Liver (tissue), 9 donors: Measurements from ENCODE around the gene ERBB4. TPM values are rescaled to one million over a fixed set of nuclear protein-coding genes. Genes with fewer than 3 reads are reported as not detected.

Experiments
- DNase-seq: peaks from one replicate; pipeline ENCODE4 v3.0.0-alpha.2; 2017; ENCODE audit warnings: low spot score
- H3K27ac ChIP-seq, 2 donors: one replicate each; pipeline ENCODE4 v1.7.0; 2013; ENCODE audit warnings: inconsistent platforms in 2 of 2, low read length in 2 of 2, control low read depth in 1 of 2, low read depth in 1 of 2, mild to moderate bottlenecking in 1 of 2
- H3K27me3 ChIP-seq, 4 donors: one replicate each; pipeline versions ENCODE4 v1.6.1 to v1.7.0; 2013; ENCODE audit warnings: low read length in 3 of 4, inconsistent platforms in 1 of 4, mild to moderate bottlenecking in 1 of 4, moderate library complexity in 1 of 4; ENCODE audit not compliant: control insufficient read depth in 4 of 4, insufficient read depth in 4 of 4
- H3K36me3 ChIP-seq, 4 donors: one replicate each; pipeline versions ENCODE4 v1.6.1 to v1.7.0; 2013; ENCODE audit warnings: low read length in 3 of 4, mild to moderate bottlenecking in 3 of 4, low read depth in 1 of 4, moderate library complexity in 1 of 4; ENCODE audit not compliant: control insufficient read depth in 4 of 4, insufficient read depth in 3 of 4
- H3K4me1 ChIP-seq, 4 donors: one replicate each; pipeline versions ENCODE4 v1.6.1 to v1.7.0; 2013; ENCODE audit warnings: low read length in 3 of 4, mild to moderate bottlenecking in 3 of 4, moderate library complexity in 1 of 4; ENCODE audit not compliant: control insufficient read depth in 4 of 4, insufficient read depth in 4 of 4
- H3K4me3 ChIP-seq, 3 donors: one replicate each; pipeline versions ENCODE4 v1.6.1 to v1.7.0; 2013; ENCODE audit warnings: low read length in 3 of 3, control low read depth in 1 of 3, low read depth in 1 of 3, mild to moderate bottlenecking in 1 of 3
- H3K9ac ChIP-seq, 2 donors: one replicate each; pipeline ENCODE4 v1.7.0; 2013; ENCODE audit warnings: low read length in 2 of 2, mild to moderate bottlenecking in 2 of 2, moderate library complexity in 2 of 2, control low read depth in 1 of 2, low read depth in 1 of 2
- H3K9me3 ChIP-seq, 4 donors: one replicate each; pipeline versions ENCODE4 v1.6.1 to v1.7.0; 2013; ENCODE audit warnings: low read length in 3 of 4; ENCODE audit not compliant: control insufficient read depth in 4 of 4
- CTCF ChIP-seq: fragments of 150-350 bp; IDR thresholded peaks from 2 replicates; pipeline ENCODE4 v1.5.1; 2017; ENCODE audit warnings: improper control_type of control experiment, low read depth, low read length; ENCODE audit not compliant: missing input control
- EGR1 ChIP-seq, 2 donors: IDR thresholded peaks; 2 replicates each; pipeline ENCODE4 v1.6.1; 2016 to 2018; ENCODE audit warnings: antibody characterized with exemption in 2 of 2, low read depth in 2 of 2
- FOXA1 ChIP-seq: IDR thresholded peaks from 2 replicates; pipeline ENCODE4 v1.6.1; 2016; ENCODE audit warnings: antibody characterized with exemption
- FOXA2 ChIP-seq: IDR thresholded peaks from 2 replicates; pipeline ENCODE4 v1.6.1; 2016; ENCODE audit warnings: antibody characterized with exemption
- GABPA ChIP-seq, 2 donors: IDR thresholded peaks in 1 of 2; conservative IDR thresholded peaks in 1 of 2; 2 replicates each; pipeline ENCODE4 v1.6.1; 2016; ENCODE audit warnings: antibody characterized with exemption in 2 of 2, mild to moderate bottlenecking in 1 of 2, moderate library complexity in 1 of 2
- HNF4A ChIP-seq, 2 donors: conservative IDR thresholded peaks; 2 replicates each; pipeline ENCODE4 v1.6.1; 2016; ENCODE audit warnings: antibody characterized with exemption in 2 of 2, mild to moderate bottlenecking in 2 of 2
- HNF4G ChIP-seq: IDR thresholded peaks from 2 replicates; pipeline ENCODE4 v1.6.1; 2016; ENCODE audit warnings: antibody characterized with exemption
- JUND ChIP-seq, 2 donors: IDR thresholded peaks; 2 replicates each; pipeline ENCODE4 v1.6.1; 2016; ENCODE audit warnings: antibody characterized with exemption in 2 of 2
- NR2F2 ChIP-seq: IDR thresholded peaks from 2 replicates; pipeline ENCODE4 v1.6.1; 2016; ENCODE audit warnings: antibody characterized with exemption
- RAD21 ChIP-seq, 2 donors: IDR thresholded peaks; 2 replicates each; pipeline ENCODE4 v1.6.1; 2016; ENCODE audit warnings: antibody characterized with exemption in 2 of 2, mild to moderate bottlenecking in 2 of 2
- RXRA ChIP-seq, 2 donors: IDR thresholded peaks; 2 replicates each; pipeline ENCODE4 v1.6.1; 2017 to 2018; ENCODE audit warnings: antibody characterized with exemption in 2 of 2, mild to moderate bottlenecking in 1 of 2
- SP1 ChIP-seq: IDR thresholded peaks from 2 replicates; pipeline ENCODE4 v1.6.1; 2018; ENCODE audit warnings: antibody characterized with exemption, mild to moderate bottlenecking
- TAF1 ChIP-seq: conservative IDR thresholded peaks from 2 replicates; pipeline ENCODE4 v1.6.1; 2016; ENCODE audit warnings: antibody characterized with exemption, mild to moderate bottlenecking
- YY1 ChIP-seq: IDR thresholded peaks from 2 replicates; pipeline ENCODE4 v1.6.1; 2016; ENCODE audit warnings: antibody characterized with exemption, mild to moderate bottlenecking
- ZBTB33 ChIP-seq: IDR thresholded peaks from 2 replicates; pipeline ENCODE4 v1.6.1; 2016; ENCODE audit warnings: antibody characterized with exemption
- WGBS: extraction: QIAGEN DNeasy Blood & Tissue Kit; methylation state at CpG from one replicate; pipeline ENCODE4 v1.1.7; 2013; 5-methylcytosine and 5-hydroxymethylcytosine counted together
- polyA plus RNA-seq, 2 donors: library from polyadenylated mRNA; stranded (reverse) in 1 of 2; unstranded in 1 of 2; fragments of 200-250 nt in 1 of 2; fragments of >200 nt in 1 of 2; fragmentation: Nextera tagmentation in 1 of 2; extraction: Ambion mirVana in 1 of 2; gene quantifications; one replicate each; pipeline versions ENCODE4 v1.2.1 to v1.2.3, GENCODE V29; 2013 to 2015
- total RNA-seq, 2 donors: library from RNA; depleted of rRNA; stranded (reverse); fragments of >200 nt; gene quantifications; one replicate each; pipeline ENCODE4 v1.2.3, GENCODE V29; 2014
- TF ChIP-seq, protein P1 (sequence below): IDR thresholded peaks from 2 replicates; pipeline ENCODE4 v1.6.1; 2016; ENCODE audit warnings: antibody characterized with exemption
- TF ChIP-seq, protein P2 (sequence below): IDR thresholded peaks from 2 replicates; pipeline ENCODE4 v1.6.1; 2016; ENCODE audit warnings: antibody characterized with exemption
- donor health status: healthy.
- donor health status: healthy.
- donor health status: healthy.
- donor health status: healthy.
- donor health status: healthy.

The ERBB4 gene
- total and polyA plus RNA-seq, 4 donors, result 0.03 to 0.42 TPM; not detected in 2

- 80% methylated on average over 2 of the region's 2 CpGs for WGBS
- no peak for TF ChIP-seq GABPA (IDR thresholded peaks at IDR 0.05 in 1 of 2, conservative IDR thresholded peaks at IDR 0.05 in 1 of 2)
- no peak for TF ChIP-seq RXRA (IDR thresholded peaks at IDR 0.05)
- TF ChIP-seq FOXA1, result no peak
- TF ChIP-seq YY1, result no peak
- no peak for TF ChIP-seq NR2F2
- TF ChIP-seq RAD21 (IDR thresholded peaks at IDR 0.05), result no peak
- no peak for TF ChIP-seq TAF1
- no peak for TF ChIP-seq JUND (IDR thresholded peaks at IDR 0.05)
- TF ChIP-seq FOXA2, result no peak
- TF ChIP-seq CTCF, result no peak
- no peak for TF ChIP-seq EGR1 (IDR thresholded peaks at IDR 0.05; ENCODE audit: low read depth in 2 of 2)
- TF ChIP-seq HNF4G, result no peak
- TF ChIP-seq SP1, result no peak
- TF ChIP-seq HNF4A (conservative IDR thresholded peaks at IDR 0.05), result no peak
- TF ChIP-seq, protein P1, sequence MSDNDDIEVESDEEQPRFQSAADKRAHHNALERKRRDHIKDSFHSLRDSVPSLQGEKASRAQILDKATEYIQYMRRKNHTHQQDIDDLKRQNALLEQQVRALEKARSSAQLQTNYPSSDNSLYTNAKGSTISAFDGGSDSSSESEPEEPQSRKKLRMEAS, result no peak
- TF ChIP-seq, protein P2, sequence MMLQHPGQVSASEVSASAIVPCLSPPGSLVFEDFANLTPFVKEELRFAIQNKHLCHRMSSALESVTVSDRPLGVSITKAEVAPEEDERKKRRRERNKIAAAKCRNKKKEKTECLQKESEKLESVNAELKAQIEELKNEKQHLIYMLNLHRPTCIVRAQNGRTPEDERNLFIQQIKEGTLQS, result no peak
- Histone ChIP-seq H3K4me3 (no peak overlapping the region), H3K9me3 (no peaks in the 10 kb centered on the region), H3K27me3 (peaks cover 0 to 2% (median 0%) of the 10 kb centered on the region in 4 donors), H3K4me1 (no peaks in the 10 kb centered on the region), H3K36me3 (no peaks in the 10 kb centered on the region), H3K27ac (no peak overlapping the region), H3K9ac (no peak overlapping the region)
- no peak for DNase-seq
Observed at GRCh38 chr2:212554233-212554632, 15.6 kb upstream of the ERBB4 start.

DNA sequence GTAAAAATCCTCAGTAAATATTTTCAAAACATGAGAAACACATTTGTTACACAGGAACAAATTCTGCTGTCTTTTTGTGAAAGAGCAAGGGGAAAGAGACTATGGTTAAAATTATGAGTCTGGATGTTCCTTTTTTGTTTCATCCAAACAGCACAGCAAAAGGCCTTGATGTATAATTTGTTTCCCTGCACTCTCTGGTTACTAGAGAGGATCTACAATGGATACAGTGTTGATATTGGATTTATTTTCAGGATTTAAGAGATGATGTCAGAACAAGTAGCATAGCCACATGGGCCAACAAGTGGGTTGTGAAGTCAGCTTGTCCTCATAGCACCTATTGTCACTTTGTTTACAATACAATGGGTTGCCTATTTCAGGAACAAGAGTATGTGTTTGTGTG, 11.3 kb upstream of the ERBB4 start:
- no peak overlapping the region for H3K9ac ChIP-seq
- H3K4me3 ChIP-seq, result no peak overlapping the region
- no peaks in the 10 kb centered on the region for H3K36me3 ChIP-seq
- TF ChIP-seq YY1 (no peak), HNF4A (conservative IDR thresholded peaks at IDR 0.05) (no peak), FOXA2 (no peak), EGR1 (IDR thresholded peaks at IDR 0.05; ENCODE audit: low read depth in 2 of 2) (no peak), SP1 (no peak), RAD21 (IDR thresholded peaks at IDR 0.05) (no peak), ZBTB33 (no peak), CTCF (no peak)
- TF ChIP-seq, protein P1, result no peak
- no peaks in the 10 kb centered on the region for H3K9me3 ChIP-seq
- no peak overlapping the region for H3K27ac ChIP-seq
- no peaks in the 10 kb centered on the region for H3K4me1 ChIP-seq
- H3K27me3 ChIP-seq, result no peaks in the 10 kb centered on the region
- DNase-seq, result no peak
